Left kidney (tissue), 8 donors: Measurements from ENCODE around the gene KAT8. TPM values are rescaled to one million over a fixed set of nuclear protein-coding genes. Genes with fewer than 3 reads are reported as not detected.

Experiments
- DNase-seq: peaks from one replicate; pipeline ENCODE4 v3.0.0-alpha.2; 2013
- long read RNA-seq, 8 donors: transcript quantifications; one replicate each; lab custom pipeline, GENCODE V29; 2026
- polyA plus RNA-seq: library from polyadenylated mRNA; unstranded; fragments of 120-200 nt; gene quantifications from one replicate; pipeline ENCODE4 v1.2.1, GENCODE V29; 2013; ENCODE audit not compliant: insufficient read length

The KAT8 gene
- polyA plus RNA-seq, result 73.8 TPM
- long read RNA-seq, donor 1, transcript KAT8-205 (3 exons, 1,051 nt), result minor isoform, 6 of 33 reads
- long read RNA-seq, donor 1, transcript KAT8-201 (11 exons, 1,525 nt), result major isoform, 15 of 33 reads
- long read RNA-seq, donor 1, partial matches to known transcripts, result 5 of 33 reads
- long read RNA-seq, donor 1, other reads (novel, unspliced or antisense), result 0 of 33 reads
- long read RNA-seq, donor 2, transcript KAT8-201 (11 exons, 1,525 nt), result major isoform, 12 of 24 reads
- long read RNA-seq, donor 2, transcript KAT8-205 (3 exons, 1,051 nt), result minor isoform, 9 of 24 reads
- long read RNA-seq, donor 2, partial matches to known transcripts, result 0 of 24 reads
- long read RNA-seq, donor 2, other reads (novel, unspliced or antisense), result 0 of 24 reads
- long read RNA-seq, donor 3, transcript KAT8-205 (3 exons, 1,051 nt), result minor isoform, 5 of 14 reads
- long read RNA-seq, donor 3, transcript KAT8-201 (11 exons, 1,525 nt), result major isoform, 7 of 14 reads
- long read RNA-seq, donor 3, partial matches to known transcripts, result 0 of 14 reads
- long read RNA-seq, donor 3, other reads (novel, unspliced or antisense), result 0 of 14 reads
- long read RNA-seq, donor 4, partial matches to known transcripts, result 0 of 2 reads
- long read RNA-seq, donor 4, other reads (novel, unspliced or antisense), result 0 of 2 reads
- long read RNA-seq, donor 5, transcript KAT8-201 (11 exons, 1,525 nt), result major isoform, 22 of 38 reads
- long read RNA-seq, donor 5, partial matches to known transcripts, result 6 of 38 reads
- long read RNA-seq, donor 5, other reads (novel, unspliced or antisense), result 0 of 38 reads
- long read RNA-seq, donor 6, transcript KAT8-201 (11 exons, 1,525 nt), result major isoform, 8 of 15 reads
- long read RNA-seq, donor 6, partial matches to known transcripts, result 0 of 15 reads
- long read RNA-seq, donor 6, other reads (novel, unspliced or antisense), result 0 of 15 reads
- long read RNA-seq, donor 7, transcript KAT8-205 (3 exons, 1,051 nt), result minor isoform, 7 of 40 reads
- long read RNA-seq, donor 7, transcript KAT8-201 (11 exons, 1,525 nt), result major isoform, 24 of 40 reads
- long read RNA-seq, donor 7, partial matches to known transcripts, result 0 of 40 reads
- long read RNA-seq, donor 7, other reads (novel, unspliced or antisense), result 0 of 40 reads
- long read RNA-seq, donor 8, transcript KAT8-201 (11 exons, 1,525 nt), result major isoform, 6 of 9 reads
- long read RNA-seq, donor 8, partial matches to known transcripts, result 0 of 9 reads
- long read RNA-seq, donor 8, other reads (novel, unspliced or antisense), result 0 of 9 reads

- DNase-seq, result peak; percentile 98
Measured at GRCh38 chr16:31117384-31118222, at the start of gene KAT8. Gene KAT8, plus strand, starts transcription at chr16:31117664. Its CDS starts 18 bp downstream, at chr16:31117682.

- DNase-seq, result no peak
Measured at GRCh38 chr16:31071861-31072260, 45.6 kb upstream of the KAT8 start.

GRCh38 chr16:31072540-31073141 lies 44.8 kb upstream of the KAT8 start:
- no peak for DNase-seq

GRCh38 chr16:31073142-31073969 lies 44.1 kb upstream of the KAT8 start:
- peak; percentile 91 for DNase-seq

GRCh38 chr16:31073970-31074813 lies 43.3 kb upstream of the KAT8 start, which contains the start of the genes ZNF646 and ZNF668:
Gene ZNF646, plus strand, starts transcription at chr16:31074422. Its CDS starts 1,903 bp downstream, at chr16:31076325.
Gene ZNF668, minus strand, starts transcription at chr16:31074240. Its CDS starts 9,781 bp downstream, at chr16:31064459.
- peak; percentile 98 for DNase-seq

GRCh38 chr16:31074814-31075183 lies 42.7 kb upstream of the KAT8 start:
- no peak for DNase-seq

GRCh38 chr16:31076319-31076718 lies 41.1 kb upstream of the KAT8 start:
- DNase-seq, result no peak

GRCh38 chr16:31077024-31077423 lies 40.4 kb upstream of the KAT8 start:
- DNase-seq, result no peak

GRCh38 chr16:31077592-31078396 lies 39.7 kb upstream of the KAT8 start:
- no peak for DNase-seq

- DNase-seq, result no peak
Measured at GRCh38 chr16:31078597-31079341, 38.7 kb upstream of the KAT8 start.

- no peak for DNase-seq
Measured at GRCh38 chr16:31079342-31079944, 38.0 kb upstream of the KAT8 start.

- no peak for DNase-seq
Measured at GRCh38 chr16:31080035-31080629, 37.3 kb upstream of the KAT8 start.

GRCh38 chr16:31080756-31081419 lies 36.6 kb upstream of the KAT8 start:
- no peak for DNase-seq

- no peak for DNase-seq
Measured at GRCh38 chr16:31081428-31082351, 35.8 kb upstream of the KAT8 start.
